ENCODE measurements around the gene SEMA4D.

DNA sequence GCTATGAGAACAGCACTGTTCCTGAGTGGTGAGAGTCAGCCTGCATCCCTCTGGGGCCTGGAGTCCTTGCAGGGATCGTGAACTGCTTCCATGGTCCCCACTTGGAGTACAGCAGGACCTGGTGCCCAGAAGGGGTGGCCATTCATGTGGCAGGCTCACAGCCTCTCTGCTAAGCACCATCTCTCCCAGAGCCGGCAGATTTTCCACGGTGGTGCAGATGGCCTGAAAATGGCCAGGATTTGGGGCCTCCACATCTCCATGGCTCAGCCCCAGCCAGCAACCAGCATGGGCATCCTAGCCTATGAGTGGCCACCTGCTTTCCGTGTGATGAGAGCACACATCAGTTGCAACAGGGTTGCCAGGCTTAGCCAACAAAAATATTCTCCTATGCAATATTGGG lies 33.9 kb upstream of the SEMA4D start:
- no peak for TF ChIP-seq CTCF (IDR thresholded peaks at IDR 0.05; ENCODE audit: borderline replicate concordance, extremely low read depth, low read length, poor library complexity, severe bottlenecking)
- TF ChIP-seq EZH2 (IDR thresholded peaks at IDR 0.05; ENCODE audit: borderline replicate concordance, low read depth, low read length, severe bottlenecking), result no peak
